Activated CD4-positive, alpha-beta memory T cell treated with anti-CD3 and anti-CD28 coated beads for 36 hours (primary cell): ENCODE results near the gene HOXA6. TPM values are rescaled to one million over a fixed set of nuclear protein-coding genes. Genes with fewer than 3 reads are reported as not detected.
A peak's percentile ranks its signal among the peaks of the same experiment; 100 is the strongest.

Source experiments
- CTCF ChIA-PET: fragments of 350-600 bp; sonication (Branson Sonifier 250); formaldehyde crosslinking; loops from one replicate; lab custom pipeline; 2021; ENCODE audit warnings: antibody characterized with exemption, inconsistent platforms; lab: Charles Lee
- POLR2A ChIA-PET: fragments of 350-600 bp; sonication (Branson Sonifier 250); formaldehyde crosslinking; loops from one replicate; lab custom pipeline; 2021; ENCODE audit warnings: antibody characterized with exemption; lab: Charles Lee
- DNase-seq: peaks from one replicate; pipeline ENCODE4 v3.0.0-alpha.2; 2020
- H3K27ac Mint-ChIP-seq: one replicate; pipeline ENCODE4 v1.8.0; 2021; ENCODE audit warnings: mixed read lengths
- H3K27me3 Mint-ChIP-seq: one replicate; pipeline ENCODE4 v1.8.0; 2021; ENCODE audit warnings: mixed read lengths
- H3K36me3 Mint-ChIP-seq: one replicate; pipeline ENCODE4 v1.8.0; 2021; ENCODE audit warnings: mixed read lengths
- H3K4me1 Mint-ChIP-seq: one replicate; pipeline ENCODE4 v1.8.0; 2021; ENCODE audit warnings: low read depth, mixed read lengths
- H3K4me3 Mint-ChIP-seq: one replicate; pipeline ENCODE4 v1.8.0; 2021; ENCODE audit warnings: mild to moderate bottlenecking, mixed read lengths
- H3K9me3 Mint-ChIP-seq: one replicate; pipeline ENCODE4 v1.8.0; 2021; ENCODE audit warnings: mixed read lengths
- intact Hi-C: fragments of 100-400 bp; cut with micrococcal nuclease; formaldehyde crosslinking; loops from one replicate; pipeline ENCODE4 v1.15.1; 2023
- total RNA-seq, 2 experiments: library from RNA; stranded (reverse); gene quantifications; one replicate each; pipeline ENCODE4 v1.2.3, GENCODE V29; 2021

Gene HOXA6
- total RNA-seq, 2 experiments from 2014 or later: not detected

- Mint-ChIP-seq H3K9me3 (no peaks in the 10 kb centered on the region), H3K4me3 (no peak overlapping the region), H3K36me3 (peaks cover 3% of the 10 kb centered on the region), H3K27ac (no peak overlapping the region), H3K27me3 (peaks cover 72% of the 10 kb centered on the region), H3K4me1 (peaks cover 35% of the 10 kb centered on the region)
- intact Hi-C loops: no loop called here
- DNase-seq: no peak
- ChIA-PET CTCF (interaction anchor here (1.2 to 1.8 kb wide), 4 partner anchors 9 to 20 kb away, joined by 4 to 7 read pairs (median 6); no protein-coding TSS in a partner anchor), POLR2A (no interaction called here)
These were observed 23.1 kb upstream of the HOXA6 start for GRCh38 chr7:27170426-27171324.

- no peak for DNase-seq
- peaks cover 36% of the 10 kb centered on the region for H3K4me1 Mint-ChIP-seq
- no peak overlapping the region for H3K27ac Mint-ChIP-seq
- H3K27me3 Mint-ChIP-seq: peaks cover 67% of the 10 kb centered on the region
- POLR2A ChIA-PET: no interaction called here
- CTCF ChIA-PET: interaction anchor here (1.2 to 1.8 kb wide), 5 partner anchors 9 to 26 kb away, joined by 3 to 7 read pairs (median 5); no protein-coding TSS in a partner anchor
- no peak overlapping the region for H3K4me3 Mint-ChIP-seq
- H3K36me3 Mint-ChIP-seq: peaks cover 3% of the 10 kb centered on the region
- intact Hi-C loops: loop anchor here (5.0 kb wide), 1 partner anchor 72 kb away; the partner anchor contains the start of gene EVX1
- H3K9me3 Mint-ChIP-seq: no peaks in the 10 kb centered on the region
These were observed 22.3 kb upstream of the HOXA6 start for GRCh38 chr7:27169658-27170425.

DNA sequence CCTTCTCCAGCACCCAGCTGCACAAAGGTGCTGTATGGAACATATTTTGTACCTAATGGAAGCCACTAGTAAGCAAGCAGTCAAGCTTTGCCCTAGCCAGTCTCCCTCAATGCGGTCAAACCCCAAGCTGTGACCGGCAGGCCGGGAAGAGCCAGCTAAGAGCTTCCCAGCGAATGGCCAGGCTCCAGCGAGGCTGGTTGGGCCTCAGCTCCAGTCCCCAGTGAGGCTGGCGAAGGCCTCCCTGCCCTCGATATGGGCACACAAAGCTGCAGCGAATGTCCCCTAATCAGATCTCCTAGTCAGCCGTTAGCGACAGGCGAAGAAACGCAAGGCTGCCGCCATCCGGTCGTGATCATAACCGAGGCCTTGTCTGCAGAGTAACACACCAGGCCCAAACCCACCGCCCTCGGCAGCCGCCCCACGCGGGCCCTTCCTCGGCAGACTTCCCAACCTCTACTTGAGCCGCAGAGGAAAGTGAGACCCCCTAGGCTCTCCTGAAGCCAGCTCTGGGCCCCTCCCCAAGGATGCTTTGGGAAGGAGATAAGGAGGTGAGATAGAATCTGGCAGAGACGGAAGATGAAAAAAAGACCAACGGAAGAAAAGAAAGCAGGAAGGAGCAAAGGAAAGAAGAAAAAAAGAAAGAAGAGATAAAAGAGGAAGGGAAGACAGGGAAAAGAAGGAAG, 20.8 kb upstream of the HOXA6 start:
- Mint-ChIP-seq H3K4me1 (peaks cover 34% of the 10 kb centered on the region), H3K27me3 (peaks cover 75% of the 10 kb centered on the region), H3K4me3 (peak overlapping the region; percentile 20), H3K36me3 (peaks cover 3% of the 10 kb centered on the region), H3K9me3 (no peaks in the 10 kb centered on the region), H3K27ac (peak overlapping the region; percentile 51)
- DNase-seq: no peak
- intact Hi-C loops: loop anchor here (5.0 kb wide), 1 partner anchor 74 kb away; the partner anchor contains the start of gene EVX1
- ChIA-PET POLR2A (no interaction called here), CTCF (interaction anchor here (0.5 to 1.7 kb wide), 7 partner anchors 9 to 1276 kb away, joined by 3 to 10 read pairs (median 3); no protein-coding TSS in a partner anchor)

- POLR2A ChIA-PET: no interaction called here
- no peak for DNase-seq
- H3K36me3 Mint-ChIP-seq: peaks cover 3% of the 10 kb centered on the region
- intact Hi-C loops: loop anchor here (2.0 to 5.0 kb wide), 2 partner anchors 31 to 74 kb away; partner anchors contain the start of gene EVX1
- CTCF ChIA-PET: interaction anchor here (0.9 to 1.7 kb wide), 5 partner anchors 8 to 1275 kb away, joined by 3 to 10 read pairs (median 3); no protein-coding TSS in a partner anchor
- no peaks in the 10 kb centered on the region for H3K9me3 Mint-ChIP-seq
- no peak overlapping the region for H3K4me3 Mint-ChIP-seq
- peaks cover 78% of the 10 kb centered on the region for H3K27me3 Mint-ChIP-seq
- peaks cover 34% of the 10 kb centered on the region for H3K4me1 Mint-ChIP-seq
- H3K27ac Mint-ChIP-seq: no peak overlapping the region
These were observed 20.3 kb upstream of the HOXA6 start for GRCh38 chr7:27167916-27168264.

DNA sequence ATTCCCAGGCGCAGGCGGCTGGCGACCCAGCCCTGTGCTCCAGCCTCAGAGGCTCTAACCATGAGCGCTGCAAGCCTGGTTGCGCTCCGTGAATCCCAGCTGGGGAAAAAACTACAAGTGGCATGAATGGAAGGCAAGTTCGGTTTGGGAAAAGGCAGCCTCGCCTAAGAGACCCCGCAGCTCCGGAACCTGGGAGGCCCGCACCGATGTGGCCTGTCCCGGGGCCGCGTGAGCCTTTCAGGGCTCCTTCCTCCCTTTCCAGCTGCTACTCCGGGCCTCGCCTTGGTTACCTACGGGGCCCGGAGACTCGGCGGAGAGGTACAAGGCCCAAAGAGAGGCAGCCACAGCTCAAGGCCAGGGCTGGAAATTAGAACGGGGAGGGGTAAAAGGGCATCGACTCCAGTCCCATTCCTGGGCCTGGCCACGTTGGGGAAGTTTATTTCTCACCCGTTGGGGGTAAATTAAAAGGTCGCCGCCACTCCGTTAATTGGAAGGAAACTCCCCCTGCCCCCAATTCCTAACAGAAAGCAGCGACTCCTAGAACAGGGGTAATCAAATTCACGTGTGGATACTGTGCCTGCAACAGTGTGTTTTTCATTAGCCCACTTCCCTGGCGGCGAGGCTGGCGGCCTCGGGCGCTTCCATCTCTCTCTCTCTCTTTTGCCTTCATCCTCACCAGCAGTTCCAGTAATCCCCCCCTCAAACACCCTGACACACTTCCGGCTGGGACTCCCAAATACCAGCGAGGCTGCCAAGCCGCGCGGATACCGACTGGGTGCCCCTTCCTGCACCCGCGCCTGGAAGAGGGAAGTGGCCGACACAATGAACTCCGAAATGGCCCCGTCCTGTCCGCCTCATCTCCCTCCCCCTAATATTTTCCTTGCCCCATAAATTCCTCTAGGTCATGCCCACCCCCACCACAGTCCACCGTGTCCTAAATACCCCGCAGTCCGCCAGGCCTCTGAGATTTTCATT, 19.2 kb upstream of the HOXA6 start:
- DNase-seq: no peak
- peaks cover 79% of the 10 kb centered on the region for H3K27me3 Mint-ChIP-seq
- H3K4me3 Mint-ChIP-seq: peak overlapping the region; percentile 47
- H3K27ac Mint-ChIP-seq: peak overlapping the region; percentile 16
- ChIA-PET POLR2A (no interaction called here), CTCF (interaction anchor here (0.9 to 6.5 kb wide), 4 partner anchors 12 to 19 kb away, joined by 3 to 72 read pairs (median 14); partner anchors contain the start of gene HOXA3)
- intact Hi-C loops: loop anchor here (1.0 to 5.0 kb wide), 3 partner anchors 17 to 75 kb away; partner anchors contain the start of gene EVX1
- peaks cover 27% of the 10 kb centered on the region for H3K4me1 Mint-ChIP-seq
- peaks cover 3% of the 10 kb centered on the region for H3K36me3 Mint-ChIP-seq
- no peaks in the 10 kb centered on the region for H3K9me3 Mint-ChIP-seq

- CTCF ChIA-PET: interaction anchor here (0.7 to 6.5 kb wide), 4 partner anchors 13 to 478 kb away, joined by 3 to 72 read pairs (median 14); partner anchors contain the start of gene HOXA3
- Mint-ChIP-seq H3K9me3 (no peaks in the 10 kb centered on the region), H3K27ac (peak overlapping the region; percentile 66)
These were observed 18.5 kb upstream of the HOXA6 start for GRCh38 chr7:27165996-27166530.

GRCh38 chr7:27165089-27165995, 17.8 kb upstream of the HOXA6 start, which contains the start of gene HOXA9:
HOXA9 (minus strand) TSS chr7:27165537; CDS start chr7:27165457, 80 bp downstream.
- CTCF ChIA-PET: interaction anchor here (0.7 to 6.5 kb wide), 4 partner anchors 14 to 478 kb away, joined by 3 to 72 read pairs (median 14); partner anchors contain the start of gene HOXA3
- DNase-seq: no peak
- peaks cover 28% of the 10 kb centered on the region for H3K4me1 Mint-ChIP-seq
- intact Hi-C loops: loop anchor here (2.0 to 5.0 kb wide), 2 partner anchors 15 to 77 kb away; partner anchors contain the start of gene EVX1
- POLR2A ChIA-PET: no interaction called here
- H3K4me3 Mint-ChIP-seq: peak within 1 kb of the TSS; percentile 34
- peak within 1 kb of the TSS; percentile 66 for H3K27ac Mint-ChIP-seq
- peaks cover 2% of the 10 kb centered on the region for H3K36me3 Mint-ChIP-seq
- peaks cover 73% of the 10 kb centered on the region for H3K27me3 Mint-ChIP-seq
- H3K9me3 Mint-ChIP-seq: no peaks in the 10 kb centered on the region

More at GRCh38 chr7:27165996-27166530, 18.5 kb upstream of the HOXA6 start:
- peaks cover 25% of the 10 kb centered on the region for H3K4me1 Mint-ChIP-seq
- peaks cover 75% of the 10 kb centered on the region for H3K27me3 Mint-ChIP-seq
- POLR2A ChIA-PET: no interaction called here
- H3K4me3 Mint-ChIP-seq: peak overlapping the region; percentile 34
- no peak for DNase-seq
- intact Hi-C loops: loop anchor here (1.0 to 5.0 kb wide), 4 partner anchors 15 to 76 kb away; partner anchors contain the start of gene EVX1
- peaks cover 2% of the 10 kb centered on the region for H3K36me3 Mint-ChIP-seq

GRCh38 chr7:27164367-27165088, 17.0 kb upstream of the HOXA6 start:
- peak overlapping the region; percentile 20 for H3K4me3 Mint-ChIP-seq
- H3K4me1 Mint-ChIP-seq: peaks cover 26% of the 10 kb centered on the region
- peak overlapping the region; percentile 51 for H3K27ac Mint-ChIP-seq
- H3K27me3 Mint-ChIP-seq: peaks cover 77% of the 10 kb centered on the region
- ChIA-PET CTCF (interaction anchor here (2.0 to 6.5 kb wide), 3 partner anchors 14 to 31 kb away, joined by 5 to 72 read pairs (median 22); partner anchors contain the start of gene HOXA3), POLR2A (no interaction called here)
- no peak for DNase-seq
- intact Hi-C loops: loop anchor here (2.0 to 5.0 kb wide), 5 partner anchors 14 to 1302 kb away; partner anchors contain the start of genes EVX1 and HOXA1
- no peaks in the 10 kb centered on the region for H3K9me3 Mint-ChIP-seq
- H3K36me3 Mint-ChIP-seq: peaks cover 2% of the 10 kb centered on the region

DNA sequence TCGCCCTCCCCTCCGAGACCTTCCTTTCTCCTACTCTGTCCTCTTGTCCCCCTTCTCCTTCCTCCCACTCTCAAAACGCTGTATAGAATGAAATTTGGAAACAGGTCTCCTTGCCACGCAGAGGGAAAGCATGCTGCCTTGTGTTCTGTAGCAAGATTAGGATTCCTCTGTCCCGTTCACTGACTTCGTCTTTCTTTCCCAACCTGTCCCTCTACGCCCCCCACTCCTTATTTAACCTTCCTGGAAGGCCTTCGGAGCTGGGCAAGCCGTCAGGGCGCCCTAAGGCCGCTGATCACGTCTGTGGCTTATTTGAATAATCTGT, 16.4 kb upstream of the HOXA6 start:
- intact Hi-C loops: loop anchor here (2.0 to 5.0 kb wide), 4 partner anchors 13 to 1302 kb away; partner anchors contain the start of gene HOXA1
- peak overlapping the region; percentile 21 for H3K27ac Mint-ChIP-seq
- no peak for DNase-seq
- H3K4me3 Mint-ChIP-seq: no peak overlapping the region
- H3K9me3 Mint-ChIP-seq: no peaks in the 10 kb centered on the region
- peaks cover 25% of the 10 kb centered on the region for H3K4me1 Mint-ChIP-seq
- POLR2A ChIA-PET: no interaction called here
- H3K27me3 Mint-ChIP-seq: peaks cover 80% of the 10 kb centered on the region
- CTCF ChIA-PET: interaction anchor here (2.0 to 6.5 kb wide), 3 partner anchors 14 to 32 kb away, joined by 5 to 72 read pairs (median 22); partner anchors contain the start of gene HOXA3
- peaks cover 2% of the 10 kb centered on the region for H3K36me3 Mint-ChIP-seq
